Measurements from ENCODE around the gene ZCCHC18. TPM values are rescaled to one million over a fixed set of nuclear protein-coding genes. Genes with fewer than 3 reads are reported as not detected.
"Not testable (repeated sequence)": the region's sequence is repeated elsewhere in the genome, so short reads cannot be mapped to it uniquely, and the experiment has no call there.

ZCCHC18 gene
- 1 to 10 TPM; 2.2 to 3.8 TPM for total RNA-seq

GRCh38 chrX:104112326-104112951 is at the start of gene ZCCHC18:
TSS of gene ZCCHC18 (plus strand) at chrX:104112523. CDS start at chrX:104114112, 1,589 bp downstream.
- CTCF ChIA-PET: interaction anchor here (1.2 to 6.8 kb wide), 10 partner anchors 9 to 268 kb away, joined by 3 to 61 read pairs (median 6); partner anchors contain the start of gene SLC25A53
- peaks cover 50% of the 10 kb centered on the region for H3K4me1 Mint-ChIP-seq (ENCODE audit: low read depth)

GRCh38 chrX:104062636-104063035 is 49.7 kb upstream of the ZCCHC18 start:
- DNase-seq; CTCF ChIA-PET; POLR2A ChIA-PET; H3K4me1 Mint-ChIP-seq (ENCODE audit: low read depth); H3K27ac Mint-ChIP-seq; H3K27me3 Mint-ChIP-seq (ENCODE audit: low read depth); H3K36me3 Mint-ChIP-seq (ENCODE audit: low read depth); H3K4me3 Mint-ChIP-seq; H3K9me3 Mint-ChIP-seq (ENCODE audit: insufficient read depth); ATAC-seq: not testable (repeated sequence)

More at GRCh38 chrX:104112326-104112951, at the start of gene ZCCHC18:
- peak; percentile 57 for DNase-seq
- H3K27ac Mint-ChIP-seq: peak within 1 kb of the TSS; percentile 87
- POLR2A ChIA-PET: interaction anchor here (1.2 to 1.8 kb wide), 6 partner anchors 17 to 193 kb away, joined by 4 to 8 read pairs (median 5); partner anchors contain the start of genes FAM199X and SLC25A53
- H3K27me3 Mint-ChIP-seq (ENCODE audit: low read depth): no peaks in the 10 kb centered on the region
- H3K4me3 Mint-ChIP-seq: peak within 1 kb of the TSS; percentile 81
- peaks cover 2% of the 10 kb centered on the region for H3K36me3 Mint-ChIP-seq (ENCODE audit: low read depth)
- ATAC-seq: peak; percentile 60
- H3K9me3 Mint-ChIP-seq (ENCODE audit: insufficient read depth): no peaks in the 10 kb centered on the region

GRCh38 chrX:104075778-104076445 is 36.4 kb upstream of the ZCCHC18 start, which contains the start of gene TMSB15C:
TSS of gene TMSB15C (minus strand) at chrX:104076236.
- H3K27ac Mint-ChIP-seq; H3K9me3 Mint-ChIP-seq (ENCODE audit: insufficient read depth); DNase-seq; CTCF ChIA-PET; H3K27me3 Mint-ChIP-seq (ENCODE audit: low read depth); POLR2A ChIA-PET; H3K36me3 Mint-ChIP-seq (ENCODE audit: low read depth); H3K4me3 Mint-ChIP-seq; H3K4me1 Mint-ChIP-seq (ENCODE audit: low read depth): not testable (repeated sequence)
- ATAC-seq: peak; percentile 99

- H3K27ac Mint-ChIP-seq; CTCF ChIA-PET; H3K36me3 Mint-ChIP-seq (ENCODE audit: low read depth); H3K4me1 Mint-ChIP-seq (ENCODE audit: low read depth); ATAC-seq; DNase-seq; H3K27me3 Mint-ChIP-seq (ENCODE audit: low read depth); H3K9me3 Mint-ChIP-seq (ENCODE audit: insufficient read depth); POLR2A ChIA-PET; H3K4me3 Mint-ChIP-seq: not testable (repeated sequence)
Observed at GRCh38 chrX:104077854-104078253, 34.5 kb upstream of the ZCCHC18 start.

GRCh38 chrX:104084063-104084462 is 28.3 kb upstream of the ZCCHC18 start:
- CTCF ChIA-PET: no interaction called here
- H3K27ac Mint-ChIP-seq: no peak overlapping the region

GRCh38 chrX:104084534-104085277 is 27.6 kb upstream of the ZCCHC18 start:
- Mint-ChIP-seq H3K36me3 (ENCODE audit: low read depth) (no peaks in the 10 kb centered on the region), H3K4me1 (ENCODE audit: low read depth) (no peaks in the 10 kb centered on the region), H3K4me3 (no peak overlapping the region), H3K27me3 (ENCODE audit: low read depth) (peaks cover 2% of the 10 kb centered on the region), H3K27ac (no peak overlapping the region), H3K9me3 (ENCODE audit: insufficient read depth) (no peaks in the 10 kb centered on the region)
- ATAC-seq (no peak), DNase-seq (no peak)
- CTCF ChIA-PET: no interaction called here
- POLR2A ChIA-PET: interaction anchor here (0.7 kb wide), 1 partner anchor 55 kb away, joined by 3 read pairs; no protein-coding TSS in a partner anchor

More at GRCh38 chrX:104084063-104084462, 28.3 kb upstream of the ZCCHC18 start:
- DNase-seq: no peak
- POLR2A ChIA-PET: no interaction called here
- Mint-ChIP-seq H3K9me3 (ENCODE audit: insufficient read depth) (no peaks in the 10 kb centered on the region), H3K36me3 (ENCODE audit: low read depth) (no peaks in the 10 kb centered on the region), H3K4me1 (ENCODE audit: low read depth) (no peaks in the 10 kb centered on the region), H3K4me3 (no peak overlapping the region), H3K27me3 (ENCODE audit: low read depth) (peaks cover 2% of the 10 kb centered on the region)
- no peak for ATAC-seq

GRCh38 chrX:104085477-104085876 is 26.8 kb upstream of the ZCCHC18 start:
- Mint-ChIP-seq H3K27ac (no peak overlapping the region), H3K4me1 (ENCODE audit: low read depth) (no peaks in the 10 kb centered on the region), H3K9me3 (ENCODE audit: insufficient read depth) (no peaks in the 10 kb centered on the region), H3K27me3 (ENCODE audit: low read depth) (peaks cover 2% of the 10 kb centered on the region), H3K36me3 (ENCODE audit: low read depth) (no peaks in the 10 kb centered on the region), H3K4me3 (no peak overlapping the region)
- POLR2A ChIA-PET: no interaction called here
- CTCF ChIA-PET: no interaction called here
- DNase-seq: no peak
- ATAC-seq: no peak

GRCh38 chrX:104085919-104086318 is 26.4 kb upstream of the ZCCHC18 start:
- H3K9me3 Mint-ChIP-seq (ENCODE audit: insufficient read depth): no peaks in the 10 kb centered on the region
- ATAC-seq: no peak
- ChIA-PET CTCF (no interaction called here), POLR2A (no interaction called here)
- H3K27me3 Mint-ChIP-seq (ENCODE audit: low read depth): peaks cover 2% of the 10 kb centered on the region
- no peak overlapping the region for H3K27ac Mint-ChIP-seq
- H3K4me3 Mint-ChIP-seq: no peak overlapping the region
- H3K4me1 Mint-ChIP-seq (ENCODE audit: low read depth): no peaks in the 10 kb centered on the region
- no peaks in the 10 kb centered on the region for H3K36me3 Mint-ChIP-seq (ENCODE audit: low read depth)
- no peak for DNase-seq

GRCh38 chrX:104098151-104098808 is 14.0 kb upstream of the ZCCHC18 start:
- CTCF ChIA-PET: interaction anchor here (0.9 to 4.3 kb wide), 6 partner anchors 13 to 44 kb away, joined by 3 to 61 read pairs (median 5); partner anchors contain the start of gene ZCCHC18
- peaks cover 3% of the 10 kb centered on the region for H3K36me3 Mint-ChIP-seq (ENCODE audit: low read depth)
- no peak overlapping the region for H3K27ac Mint-ChIP-seq
- no peaks in the 10 kb centered on the region for H3K27me3 Mint-ChIP-seq (ENCODE audit: low read depth)
- no peaks in the 10 kb centered on the region for H3K9me3 Mint-ChIP-seq (ENCODE audit: insufficient read depth)
- no peak overlapping the region for H3K4me3 Mint-ChIP-seq
- ATAC-seq (no peak), DNase-seq (peak; percentile 63)
- H3K4me1 Mint-ChIP-seq (ENCODE audit: low read depth): peaks cover 2% of the 10 kb centered on the region
- POLR2A ChIA-PET: no interaction called here

- Mint-ChIP-seq H3K27me3 (ENCODE audit: low read depth) (no peaks in the 10 kb centered on the region), H3K9me3 (ENCODE audit: insufficient read depth) (no peaks in the 10 kb centered on the region), H3K4me3 (no peak overlapping the region), H3K27ac (no peak overlapping the region), H3K4me1 (ENCODE audit: low read depth) (peaks cover 2% of the 10 kb centered on the region), H3K36me3 (ENCODE audit: low read depth) (peaks cover 4% of the 10 kb centered on the region)
- ATAC-seq: peak; percentile 51
- POLR2A ChIA-PET: interaction anchor here (1.1 kb wide), 1 partner anchor 24 kb away, joined by 3 read pairs; no protein-coding TSS in a partner anchor
- CTCF ChIA-PET: interaction anchor here (0.9 to 4.3 kb wide), 7 partner anchors 12 to 43 kb away, joined by 3 to 61 read pairs (median 4); partner anchors contain the start of gene ZCCHC18
- DNase-seq: no peak
Observed at GRCh38 chrX:104098919-104099318, 13.4 kb upstream of the ZCCHC18 start.

- DNase-seq (no peak), ATAC-seq (no peak)
- H3K27ac Mint-ChIP-seq: no peak overlapping the region
- ChIA-PET POLR2A (no interaction called here), CTCF (no interaction called here)
- H3K4me3 Mint-ChIP-seq: no peak overlapping the region
- peaks cover 22% of the 10 kb centered on the region for H3K4me1 Mint-ChIP-seq (ENCODE audit: low read depth)
- no peaks in the 10 kb centered on the region for H3K27me3 Mint-ChIP-seq (ENCODE audit: low read depth)
- H3K9me3 Mint-ChIP-seq (ENCODE audit: insufficient read depth): no peaks in the 10 kb centered on the region
- peaks cover 6% of the 10 kb centered on the region for H3K36me3 Mint-ChIP-seq (ENCODE audit: low read depth)
Observed at GRCh38 chrX:104104676-104105075, 7.6 kb upstream of the ZCCHC18 start.

Measured in activated CD8-positive, alpha-beta T cell treated with anti-CD3 and anti-CD28 coated beads, Interleukin-2, amount 10 ng/mL, durations not matched to agents 7 days and 5 days (primary cell).